HL-60 (cell line): ENCODE data around the gene CAMK1D.

Experiments
- DNase-seq, 2 experiments: peaks; one replicate each; pipeline ENCODE4 v3.0.0-alpha.2; 2010 to 2020; ENCODE audit warnings: low read depth in 1 of 2, low spot score in 1 of 2
- H3K27ac ChIP-seq: fragments of 250-450 bp; sonication (Bioruptor Pico); replicated peaks from 2 replicates; pipeline ENCODE4 v1.5.1; 2020; ENCODE audit warnings: mild to moderate bottlenecking, moderate library complexity
- H3K27me3 ChIP-seq: fragments of 250-450 bp; sonication (Bioruptor Pico); 2 replicates; pipeline ENCODE4 v1.5.1; 2021; ENCODE audit warnings: mild to moderate bottlenecking, moderate library complexity; ENCODE audit not compliant: insufficient read depth, poor library complexity, severe bottlenecking
- H3K4me3 ChIP-seq: replicated peaks from 2 replicates; pipeline ENCODE4 v1.5.1; 2011; ENCODE audit warnings: mild to moderate bottlenecking, control low read depth, low read length; ENCODE audit not compliant: insufficient read depth
- GABPA ChIP-seq: IDR thresholded peaks from 2 replicates; pipeline ENCODE4 v1.6.1; 2012; ENCODE audit warnings: low read depth
- POLR2AphosphoS5 ChIP-seq: IDR thresholded peaks from 2 replicates; pipeline ENCODE4 v1.6.1; 2012; ENCODE audit warnings: low read depth
- SPI1 ChIP-seq: IDR thresholded peaks from 2 replicates; pipeline ENCODE4 v1.6.1; 2012; ENCODE audit warnings: low read depth, mild to moderate bottlenecking, borderline replicate concordance
- TF ChIP-seq, protein P1 (sequence below): IDR thresholded peaks from one replicate; pipeline ENCODE4 v1.5.1; 2011; ENCODE audit warnings: low read length, control low read depth, inconsistent platforms; ENCODE audit not compliant: insufficient read depth
- TF ChIP-seq, protein P2 (sequence below): IDR thresholded peaks from 2 replicates; pipeline ENCODE4 v1.6.1; 2012; ENCODE audit warnings: low read depth; ENCODE audit not compliant: insufficient replicate concordance

CAMK1D gene

GRCh38 chr10:12638781-12639180, 289.4 kb downstream of the CAMK1D start:
- no peak overlapping the region for H3K4me3 ChIP-seq
- no peak for DNase-seq
- no peaks in the 10 kb centered on the region for H3K27me3 ChIP-seq
- H3K27ac ChIP-seq, result no peak overlapping the region
- TF ChIP-seq SPI1, result no peak
- no peak for TF ChIP-seq GABPA
- TF ChIP-seq POLR2AphosphoS5, result no peak
- TF ChIP-seq, protein P1, sequence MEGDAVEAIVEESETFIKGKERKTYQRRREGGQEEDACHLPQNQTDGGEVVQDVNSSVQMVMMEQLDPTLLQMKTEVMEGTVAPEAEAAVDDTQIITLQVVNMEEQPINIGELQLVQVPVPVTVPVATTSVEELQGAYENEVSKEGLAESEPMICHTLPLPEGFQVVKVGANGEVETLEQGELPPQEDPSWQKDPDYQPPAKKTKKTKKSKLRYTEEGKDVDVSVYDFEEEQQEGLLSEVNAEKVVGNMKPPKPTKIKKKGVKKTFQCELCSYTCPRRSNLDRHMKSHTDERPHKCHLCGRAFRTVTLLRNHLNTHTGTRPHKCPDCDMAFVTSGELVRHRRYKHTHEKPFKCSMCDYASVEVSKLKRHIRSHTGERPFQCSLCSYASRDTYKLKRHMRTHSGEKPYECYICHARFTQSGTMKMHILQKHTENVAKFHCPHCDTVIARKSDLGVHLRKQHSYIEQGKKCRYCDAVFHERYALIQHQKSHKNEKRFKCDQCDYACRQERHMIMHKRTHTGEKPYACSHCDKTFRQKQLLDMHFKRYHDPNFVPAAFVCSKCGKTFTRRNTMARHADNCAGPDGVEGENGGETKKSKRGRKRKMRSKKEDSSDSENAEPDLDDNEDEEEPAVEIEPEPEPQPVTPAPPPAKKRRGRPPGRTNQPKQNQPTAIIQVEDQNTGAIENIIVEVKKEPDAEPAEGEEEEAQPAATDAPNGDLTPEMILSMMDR, result no peak
- TF ChIP-seq, protein P2, sequence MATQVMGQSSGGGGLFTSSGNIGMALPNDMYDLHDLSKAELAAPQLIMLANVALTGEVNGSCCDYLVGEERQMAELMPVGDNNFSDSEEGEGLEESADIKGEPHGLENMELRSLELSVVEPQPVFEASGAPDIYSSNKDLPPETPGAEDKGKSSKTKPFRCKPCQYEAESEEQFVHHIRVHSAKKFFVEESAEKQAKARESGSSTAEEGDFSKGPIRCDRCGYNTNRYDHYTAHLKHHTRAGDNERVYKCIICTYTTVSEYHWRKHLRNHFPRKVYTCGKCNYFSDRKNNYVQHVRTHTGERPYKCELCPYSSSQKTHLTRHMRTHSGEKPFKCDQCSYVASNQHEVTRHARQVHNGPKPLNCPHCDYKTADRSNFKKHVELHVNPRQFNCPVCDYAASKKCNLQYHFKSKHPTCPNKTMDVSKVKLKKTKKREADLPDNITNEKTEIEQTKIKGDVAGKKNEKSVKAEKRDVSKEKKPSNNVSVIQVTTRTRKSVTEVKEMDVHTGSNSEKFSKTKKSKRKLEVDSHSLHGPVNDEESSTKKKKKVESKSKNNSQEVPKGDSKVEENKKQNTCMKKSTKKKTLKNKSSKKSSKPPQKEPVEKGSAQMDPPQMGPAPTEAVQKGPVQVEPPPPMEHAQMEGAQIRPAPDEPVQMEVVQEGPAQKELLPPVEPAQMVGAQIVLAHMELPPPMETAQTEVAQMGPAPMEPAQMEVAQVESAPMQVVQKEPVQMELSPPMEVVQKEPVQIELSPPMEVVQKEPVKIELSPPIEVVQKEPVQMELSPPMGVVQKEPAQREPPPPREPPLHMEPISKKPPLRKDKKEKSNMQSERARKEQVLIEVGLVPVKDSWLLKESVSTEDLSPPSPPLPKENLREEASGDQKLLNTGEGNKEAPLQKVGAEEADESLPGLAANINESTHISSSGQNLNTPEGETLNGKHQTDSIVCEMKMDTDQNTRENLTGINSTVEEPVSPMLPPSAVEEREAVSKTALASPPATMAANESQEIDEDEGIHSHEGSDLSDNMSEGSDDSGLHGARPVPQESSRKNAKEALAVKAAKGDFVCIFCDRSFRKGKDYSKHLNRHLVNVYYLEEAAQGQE, result no peak

DNA sequence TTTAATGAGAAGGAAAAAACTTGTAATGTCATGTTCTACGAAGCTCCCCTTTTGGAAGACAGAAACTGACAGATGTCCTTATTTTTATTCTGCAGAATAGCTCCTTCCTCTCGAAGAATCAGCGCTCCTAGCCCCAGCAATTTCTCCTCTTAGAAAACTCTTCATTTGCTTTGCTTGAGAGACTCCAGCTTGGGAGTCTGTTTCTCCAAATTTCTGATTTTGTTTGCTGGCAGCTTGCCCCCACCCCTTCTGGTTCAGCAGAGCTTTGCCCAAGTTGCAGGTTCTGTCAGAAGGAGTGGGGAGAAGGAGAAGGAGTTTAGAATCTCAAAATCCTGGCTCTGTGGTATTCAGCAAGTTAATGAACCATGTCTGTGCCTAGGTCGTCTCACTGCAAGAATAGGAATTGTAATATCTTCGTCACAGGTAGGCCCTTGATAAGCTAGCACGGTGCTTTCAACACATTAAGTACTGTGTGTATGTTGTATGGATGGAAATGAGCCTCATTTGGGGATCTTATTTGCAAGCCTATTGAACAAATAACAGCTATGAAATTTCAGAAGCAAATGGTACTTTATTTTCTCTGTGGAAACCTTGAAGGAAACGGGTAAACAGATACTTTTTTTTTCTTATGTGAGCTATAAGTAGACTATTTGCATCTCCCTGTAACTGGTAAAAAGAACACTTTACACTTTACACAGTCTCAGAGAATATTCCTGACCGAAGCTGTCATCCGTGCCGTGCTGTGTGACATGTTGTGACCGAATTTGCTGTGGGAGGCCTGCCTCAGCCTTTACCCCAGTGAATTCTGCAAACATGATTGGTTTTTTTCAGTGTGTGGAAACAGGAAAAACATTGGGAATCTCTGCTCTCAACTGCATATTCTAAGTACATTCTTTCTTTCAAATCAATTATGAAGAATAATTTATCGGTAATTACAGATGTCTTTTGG, 290.9 kb downstream of the CAMK1D start:
- H3K27me3 ChIP-seq, result no peaks in the 10 kb centered on the region
- no peak overlapping the region for H3K4me3 ChIP-seq
- H3K27ac ChIP-seq, result no peak overlapping the region
- TF ChIP-seq POLR2AphosphoS5, result no peak
- no peak for TF ChIP-seq SPI1
- TF ChIP-seq, protein P2, result no peak
- TF ChIP-seq, protein P1, result no peak
- no peak for DNase-seq

GRCh38 chr10:12642036-12642435, 292.7 kb downstream of the CAMK1D start:
- TF ChIP-seq, protein P1, result no peak
- no peaks in the 10 kb centered on the region for H3K27me3 ChIP-seq
- no peak overlapping the region for H3K4me3 ChIP-seq
- no peak overlapping the region for H3K27ac ChIP-seq
- no peak for DNase-seq

- TF ChIP-seq, protein P1, result no peak
- TF ChIP-seq SPI1 (no peak), POLR2AphosphoS5 (no peak), GABPA (no peak)
- TF ChIP-seq, protein P2, result no peak
- no peak for DNase-seq
These were observed 293.9 kb downstream of the CAMK1D start for GRCh38 chr10:12643279-12643678.

More at GRCh38 chr10:12643279-12643678, 293.9 kb downstream of the CAMK1D start:
- no peak overlapping the region for H3K27ac ChIP-seq
- H3K4me3 ChIP-seq, result no peak overlapping the region
- H3K27me3 ChIP-seq, result no peaks in the 10 kb centered on the region
